Mucosa of rectum (tissue), 2 donors: ENCODE results near the gene CYFIP1.

Experiments
- H3K27ac ChIP-seq, 2 donors: one replicate each; pipeline ENCODE4 v1.7.0; 2013; ENCODE audit warnings: inconsistent platforms in 2 of 2, low read depth in 2 of 2, low read length in 2 of 2
- H3K27me3 ChIP-seq, 2 donors: one replicate each; pipeline ENCODE4 v1.7.0; 2013; ENCODE audit warnings: low read length in 2 of 2; ENCODE audit not compliant: control insufficient read depth in 2 of 2, insufficient read depth in 2 of 2
- H3K36me3 ChIP-seq, 2 donors: one replicate each; pipeline ENCODE4 v1.7.0; 2013; ENCODE audit warnings: low read length in 2 of 2; ENCODE audit not compliant: control insufficient read depth in 2 of 2, insufficient read depth in 2 of 2
- H3K4me1 ChIP-seq, 2 donors: one replicate each; pipeline ENCODE4 v1.7.0; 2013; ENCODE audit warnings: low read length in 2 of 2, mild to moderate bottlenecking in 1 of 2; ENCODE audit not compliant: control insufficient read depth in 2 of 2, insufficient read depth in 2 of 2
- H3K4me3 ChIP-seq, 2 donors: one replicate each; pipeline ENCODE4 v1.7.0; 2013; ENCODE audit warnings: low read length in 2 of 2
- H3K9ac ChIP-seq, 2 donors: one replicate each; pipeline ENCODE4 v1.7.0; 2013; ENCODE audit warnings: low read length in 2 of 2, low read depth in 1 of 2, mild to moderate bottlenecking in 1 of 2
- H3K9me3 ChIP-seq, 2 donors: one replicate each; pipeline ENCODE4 v1.7.0; 2013; ENCODE audit warnings: low read length in 2 of 2; ENCODE audit not compliant: control insufficient read depth in 2 of 2
- donor health status: healthy.
- donor health status: Normal muscosa, but diverticular disease.

CYFIP1 gene

DNA sequence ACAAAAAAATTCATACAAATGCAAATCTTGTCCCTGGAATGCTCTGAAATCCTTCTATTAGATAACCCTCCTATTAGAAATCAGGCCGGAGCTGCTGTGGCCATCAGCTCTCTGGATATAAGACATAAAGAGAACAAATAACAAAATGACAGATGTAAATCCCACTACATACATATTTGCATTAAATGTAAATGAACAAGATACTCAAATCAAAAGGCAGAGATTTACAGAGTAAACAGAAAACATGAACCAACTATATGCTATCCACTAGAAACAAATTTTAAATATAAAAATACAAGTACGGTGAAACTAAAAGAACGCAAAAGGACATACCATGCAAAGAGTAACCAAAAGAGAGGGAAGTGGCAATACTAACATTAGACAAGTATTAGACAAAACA, 10.7 kb downstream of the CYFIP1 start:
- Histone ChIP-seq H3K27me3 (no peaks in the 10 kb centered on the region), H3K36me3 (no peaks in the 10 kb centered on the region), H3K9me3 (no peaks in the 10 kb centered on the region), H3K4me1 (peaks cover 0 to under 1% of the 10 kb centered on the region in 2 donors), H3K4me3 (no peak overlapping the region), H3K27ac (no peak overlapping the region), H3K9ac (no peak overlapping the region)

GRCh38 chr15:22968366-22968765, 11.8 kb downstream of the CYFIP1 start:
- H3K27me3 ChIP-seq, result no peaks in the 10 kb centered on the region
- H3K9me3 ChIP-seq, result no peaks in the 10 kb centered on the region
- H3K36me3 ChIP-seq, result no peaks in the 10 kb centered on the region
- H3K27ac ChIP-seq, result no peak overlapping the region
- peaks cover 2 to 3% of the 10 kb centered on the region in 2 donors for H3K4me1 ChIP-seq
- no peak overlapping the region for H3K9ac ChIP-seq
- no peak overlapping the region for H3K4me3 ChIP-seq

DNA sequence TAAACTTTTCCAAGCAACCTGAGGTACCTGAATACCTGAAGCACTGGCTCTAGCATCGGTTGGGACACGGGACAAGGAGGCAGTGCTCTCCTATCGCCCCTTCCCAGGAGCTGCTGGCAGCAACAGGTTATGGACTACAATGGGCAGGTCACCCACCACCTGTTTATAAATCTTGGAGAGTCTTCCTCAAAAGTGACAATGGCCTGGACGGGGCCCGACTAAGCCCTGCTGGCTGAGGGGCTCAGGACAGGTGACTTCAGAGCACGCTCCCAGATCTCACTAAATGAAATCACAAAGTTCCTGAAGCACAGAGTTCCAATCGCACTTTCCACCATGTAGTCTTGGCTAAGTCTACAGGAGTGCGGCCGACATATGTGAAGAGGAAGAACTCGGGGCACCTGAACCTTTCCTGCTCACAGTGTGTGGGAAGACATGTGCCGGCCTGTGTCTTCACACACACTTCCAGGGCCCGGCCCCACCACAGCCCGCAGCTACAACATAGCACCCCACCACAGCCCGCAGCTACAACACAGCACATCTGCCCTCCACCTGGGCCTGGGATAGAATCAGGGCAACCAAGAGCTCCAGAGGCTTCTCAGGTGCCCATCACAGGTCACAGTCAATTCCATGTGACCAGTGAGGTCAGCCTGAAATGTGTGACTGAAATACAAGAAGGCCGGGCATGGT, 12.9 kb downstream of the CYFIP1 start:
- Histone ChIP-seq H3K9ac (no peak overlapping the region), H3K27ac (no peak overlapping the region), H3K4me1 (peaks cover 2 to 3% of the 10 kb centered on the region in 2 donors), H3K27me3 (no peaks in the 10 kb centered on the region), H3K9me3 (no peaks in the 10 kb centered on the region), H3K36me3 (peaks cover 0 to 2% of the 10 kb centered on the region in 2 donors), H3K4me3 (no peak overlapping the region)

DNA sequence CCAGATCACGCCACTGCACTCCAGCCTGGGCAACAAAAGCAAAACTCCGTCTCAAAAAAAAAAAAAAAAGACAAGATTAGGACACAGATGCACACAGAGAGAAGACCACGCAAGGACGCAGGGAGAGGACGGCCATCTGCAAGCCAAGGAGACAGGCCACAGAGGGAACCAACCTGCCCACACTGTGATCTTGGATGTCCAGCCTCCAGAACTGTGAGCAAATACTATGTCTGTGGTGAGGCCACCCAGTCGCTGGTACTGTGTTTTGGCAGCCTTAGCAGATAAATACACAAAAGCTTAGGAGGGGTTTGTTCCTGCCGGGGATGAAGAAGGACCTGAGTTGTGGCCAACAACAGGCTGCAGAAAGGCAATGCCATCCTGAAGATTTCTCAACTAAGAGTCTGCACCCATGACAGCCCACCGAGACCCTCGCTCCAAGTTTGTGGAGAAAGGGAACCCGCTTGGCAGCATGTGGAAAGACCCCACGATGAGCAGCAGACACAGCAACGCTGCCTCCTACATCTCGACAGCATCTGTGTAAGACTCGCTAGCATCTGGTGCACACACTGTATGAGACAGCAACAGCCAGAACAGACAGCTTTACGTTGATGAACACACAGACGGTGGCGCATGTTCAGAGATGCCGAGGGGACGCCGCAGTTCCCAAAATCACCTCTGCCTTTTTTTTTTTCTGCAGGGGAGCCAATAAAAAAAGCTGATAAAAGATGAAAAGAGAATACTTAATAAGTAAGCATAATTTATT, 13.7 kb downstream of the CYFIP1 start:
- no peak overlapping the region for H3K4me3 ChIP-seq
- no peak overlapping the region for H3K27ac ChIP-seq
- H3K9ac ChIP-seq, result no peak overlapping the region
- peaks cover 0 to 2% of the 10 kb centered on the region in 2 donors for H3K36me3 ChIP-seq
- peaks cover 2 to 8% of the 10 kb centered on the region in 2 donors for H3K4me1 ChIP-seq
- no peaks in the 10 kb centered on the region for H3K27me3 ChIP-seq
- H3K9me3 ChIP-seq, result no peaks in the 10 kb centered on the region

- Histone ChIP-seq H3K9ac (no peak overlapping the region), H3K4me1 (peaks cover 6 to 8% of the 10 kb centered on the region in 2 donors), H3K9me3 (no peaks in the 10 kb centered on the region), H3K27me3 (no peaks in the 10 kb centered on the region), H3K4me3 (no peak overlapping the region), H3K27ac (no peak overlapping the region), H3K36me3 (peaks cover 0 to 2% of the 10 kb centered on the region in 2 donors)
Measured at GRCh38 chr15:22963641-22964040, 16.5 kb downstream of the CYFIP1 start.

- no peaks in the 10 kb centered on the region for H3K27me3 ChIP-seq
- H3K4me1 ChIP-seq, result peaks cover 6 to 8% of the 10 kb centered on the region in 2 donors
- no peak overlapping the region for H3K9ac ChIP-seq
- H3K4me3 ChIP-seq, result no peak overlapping the region
- no peaks in the 10 kb centered on the region for H3K9me3 ChIP-seq
- no peak overlapping the region for H3K27ac ChIP-seq
- peaks cover 0 to 2% of the 10 kb centered on the region in 2 donors for H3K36me3 ChIP-seq
Measured at GRCh38 chr15:22962611-22963010, 17.6 kb downstream of the CYFIP1 start.

DNA sequence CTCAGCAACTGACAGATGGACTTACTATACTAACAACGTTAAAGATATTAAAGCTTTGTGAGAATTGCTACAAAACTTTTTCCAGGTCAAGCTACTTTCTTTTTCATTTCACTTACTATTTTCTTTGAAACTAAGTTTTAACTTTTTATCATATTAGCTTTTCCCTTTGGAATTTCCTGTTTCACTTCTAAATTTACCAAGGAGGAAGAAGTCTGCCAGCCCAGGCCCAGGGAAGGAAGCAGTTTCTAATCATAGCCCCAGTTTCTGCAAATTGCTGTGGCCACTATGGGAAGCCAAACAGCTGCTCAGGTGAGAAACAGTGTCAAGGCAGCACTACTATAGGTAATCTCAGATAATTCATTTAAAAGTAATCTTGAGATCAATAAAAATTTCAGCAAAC, 18.4 kb downstream of the CYFIP1 start:
- no peak overlapping the region for H3K9ac ChIP-seq
- H3K4me3 ChIP-seq, result no peak overlapping the region
- H3K4me1 ChIP-seq, result peaks cover 6 to 8% of the 10 kb centered on the region in 2 donors
- peaks cover 0 to 2% of the 10 kb centered on the region in 2 donors for H3K36me3 ChIP-seq
- H3K27ac ChIP-seq, result no peak overlapping the region
- no peaks in the 10 kb centered on the region for H3K27me3 ChIP-seq
- no peaks in the 10 kb centered on the region for H3K9me3 ChIP-seq

DNA sequence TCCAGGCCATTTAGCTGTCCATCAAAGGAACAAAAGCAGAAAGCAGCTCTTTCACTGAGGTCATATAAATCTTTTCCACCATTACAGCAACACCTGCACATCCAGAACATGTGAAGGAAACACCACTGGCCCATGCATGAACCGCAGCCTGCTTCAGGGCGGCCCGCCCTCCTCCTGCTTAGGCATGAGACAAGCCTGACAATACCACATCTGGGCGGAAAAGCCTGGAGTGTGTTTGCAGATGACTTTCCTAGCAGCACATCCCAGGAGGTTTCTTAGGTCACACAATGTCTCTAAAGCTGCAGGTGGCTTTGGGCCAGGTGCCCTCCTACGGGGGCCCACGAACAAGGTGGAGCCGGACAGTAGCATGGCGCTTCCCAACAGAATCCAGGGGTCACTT, 19.6 kb downstream of the CYFIP1 start:
- Histone ChIP-seq H3K9me3 (no peaks in the 10 kb centered on the region), H3K4me3 (no peak overlapping the region), H3K36me3 (peaks cover 0 to 2% of the 10 kb centered on the region in 2 donors), H3K4me1 (peaks cover 6 to 10% of the 10 kb centered on the region in 2 donors), H3K9ac (no peak overlapping the region), H3K27me3 (no peaks in the 10 kb centered on the region), H3K27ac (no peak overlapping the region)

- no peak overlapping the region for H3K9ac ChIP-seq
- peaks cover 0 to 2% of the 10 kb centered on the region in 2 donors for H3K36me3 ChIP-seq
- H3K4me3 ChIP-seq, result no peak overlapping the region
- peaks cover 6 to 10% of the 10 kb centered on the region in 2 donors for H3K4me1 ChIP-seq
- H3K27ac ChIP-seq, result no peak overlapping the region
- H3K9me3 ChIP-seq, result no peaks in the 10 kb centered on the region
- H3K27me3 ChIP-seq, result no peaks in the 10 kb centered on the region
Measured at GRCh38 chr15:22960126-22960525, 20.0 kb downstream of the CYFIP1 start.

DNA sequence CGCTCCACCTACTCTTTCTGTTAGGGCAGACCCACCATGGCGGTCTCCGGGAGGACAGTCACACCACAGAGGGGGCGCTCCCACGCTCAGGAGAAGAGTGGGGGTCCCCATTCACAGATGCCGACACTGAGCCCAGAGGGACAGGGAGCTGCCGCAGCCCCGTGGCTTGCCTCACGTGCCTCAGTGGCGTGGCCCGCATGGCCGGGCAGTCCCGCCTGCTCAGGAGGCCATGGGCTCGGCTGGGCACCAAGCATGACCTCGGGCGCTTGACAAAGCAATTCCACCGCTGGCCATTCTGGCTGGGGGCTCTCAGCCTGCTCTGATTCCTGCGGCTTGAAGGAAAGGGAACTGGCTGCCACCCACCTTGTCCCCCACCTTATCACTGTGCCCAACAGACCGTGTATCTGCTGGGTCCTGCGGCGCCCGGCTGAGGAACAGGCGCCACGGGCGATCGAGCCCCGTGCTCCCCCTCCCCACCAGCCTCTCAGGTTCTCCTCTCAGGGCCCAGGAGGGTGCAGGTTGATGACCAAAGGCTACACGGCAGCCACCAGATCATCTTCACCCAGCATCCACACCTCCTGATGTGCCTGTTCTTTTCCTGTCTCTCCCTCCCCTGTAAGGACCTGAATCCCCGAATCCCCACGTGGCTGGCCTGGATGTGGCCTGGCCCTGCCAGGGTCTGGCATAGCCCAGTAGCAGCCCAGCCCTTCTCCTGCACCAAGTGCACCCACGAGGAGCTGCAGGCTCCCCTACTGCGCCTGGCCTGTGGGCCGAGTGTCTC, 20.7 kb downstream of the CYFIP1 start:
- Histone ChIP-seq H3K9ac (no peak overlapping the region), H3K4me1 (peaks cover 5 to 10% of the 10 kb centered on the region in 2 donors), H3K27me3 (no peaks in the 10 kb centered on the region), H3K9me3 (no peaks in the 10 kb centered on the region), H3K27ac (no peak overlapping the region), H3K36me3 (peaks cover 0 to 2% of the 10 kb centered on the region in 2 donors), H3K4me3 (no peak overlapping the region)
